ENCODE measurements around the gene CCDC159. TPM values are rescaled to one million over a fixed set of nuclear protein-coding genes. Genes with fewer than 3 reads are reported as not detected.

CCDC159 gene
- total RNA-seq, 1 donor from 2014 or later = 21.6 TPM

DNA sequence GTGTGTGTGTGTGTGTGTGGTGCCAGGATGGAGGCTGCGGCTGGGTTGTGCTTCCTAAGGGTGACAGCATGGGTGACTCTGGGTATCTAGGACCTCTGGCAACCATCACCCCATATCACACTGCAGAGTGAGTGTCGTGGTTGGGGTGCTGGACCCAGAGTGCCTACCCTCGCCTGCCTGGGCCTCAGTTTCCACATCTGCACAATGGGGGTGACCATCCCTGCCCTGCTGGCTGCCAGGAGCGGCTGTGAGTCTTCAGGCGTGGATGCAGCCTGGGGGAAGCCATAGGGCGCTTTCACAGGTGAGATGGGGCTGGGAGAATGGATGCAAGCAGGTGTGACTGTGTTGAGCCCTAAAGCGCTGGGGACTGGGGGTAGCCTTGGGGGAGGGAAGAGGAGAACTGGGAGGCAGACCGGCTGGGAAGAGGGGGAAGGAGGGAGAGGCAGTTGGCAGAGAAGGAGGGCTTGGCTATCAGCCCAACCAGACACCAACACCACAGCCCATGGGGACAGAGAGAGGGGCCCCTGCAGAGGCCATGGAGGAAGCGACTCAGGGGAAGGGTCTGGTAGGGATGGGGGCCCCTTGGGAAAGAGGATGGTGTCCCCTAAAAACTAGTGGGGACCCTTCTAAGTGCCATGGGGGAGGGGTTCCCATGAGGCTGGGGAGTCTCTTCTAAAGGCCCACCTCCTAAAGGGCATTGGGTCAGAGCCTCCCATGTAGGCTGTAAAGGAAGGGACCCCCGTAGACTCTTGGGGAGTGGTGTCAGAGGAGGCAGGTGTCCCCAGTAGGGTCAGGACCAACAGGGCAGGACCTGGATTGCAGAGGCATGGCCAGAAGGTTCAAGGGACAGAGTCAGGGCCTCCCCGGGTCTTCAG lies 10.6 kb downstream of the CCDC159 start:
- H3K4me3 ChIP-seq (ENCODE audit: low read depth, low read length) = no peak overlapping the region
- no peaks in the 10 kb centered on the region for H3K36me3 ChIP-seq (ENCODE audit: control insufficient read depth, insufficient read depth, low read length)
- H3K27me3 ChIP-seq (ENCODE audit: control insufficient read depth, insufficient read depth, low read length) = peaks cover 2% of the 10 kb centered on the region
- TF ChIP-seq, protein P1, sequence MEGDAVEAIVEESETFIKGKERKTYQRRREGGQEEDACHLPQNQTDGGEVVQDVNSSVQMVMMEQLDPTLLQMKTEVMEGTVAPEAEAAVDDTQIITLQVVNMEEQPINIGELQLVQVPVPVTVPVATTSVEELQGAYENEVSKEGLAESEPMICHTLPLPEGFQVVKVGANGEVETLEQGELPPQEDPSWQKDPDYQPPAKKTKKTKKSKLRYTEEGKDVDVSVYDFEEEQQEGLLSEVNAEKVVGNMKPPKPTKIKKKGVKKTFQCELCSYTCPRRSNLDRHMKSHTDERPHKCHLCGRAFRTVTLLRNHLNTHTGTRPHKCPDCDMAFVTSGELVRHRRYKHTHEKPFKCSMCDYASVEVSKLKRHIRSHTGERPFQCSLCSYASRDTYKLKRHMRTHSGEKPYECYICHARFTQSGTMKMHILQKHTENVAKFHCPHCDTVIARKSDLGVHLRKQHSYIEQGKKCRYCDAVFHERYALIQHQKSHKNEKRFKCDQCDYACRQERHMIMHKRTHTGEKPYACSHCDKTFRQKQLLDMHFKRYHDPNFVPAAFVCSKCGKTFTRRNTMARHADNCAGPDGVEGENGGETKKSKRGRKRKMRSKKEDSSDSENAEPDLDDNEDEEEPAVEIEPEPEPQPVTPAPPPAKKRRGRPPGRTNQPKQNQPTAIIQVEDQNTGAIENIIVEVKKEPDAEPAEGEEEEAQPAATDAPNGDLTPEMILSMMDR (IDR thresholded peaks at IDR 0.05; ENCODE audit: insufficient read depth, low read length, poor library complexity, severe bottlenecking) = no peak
- DNase-seq (ENCODE audit: low read depth) = no peak

DNA sequence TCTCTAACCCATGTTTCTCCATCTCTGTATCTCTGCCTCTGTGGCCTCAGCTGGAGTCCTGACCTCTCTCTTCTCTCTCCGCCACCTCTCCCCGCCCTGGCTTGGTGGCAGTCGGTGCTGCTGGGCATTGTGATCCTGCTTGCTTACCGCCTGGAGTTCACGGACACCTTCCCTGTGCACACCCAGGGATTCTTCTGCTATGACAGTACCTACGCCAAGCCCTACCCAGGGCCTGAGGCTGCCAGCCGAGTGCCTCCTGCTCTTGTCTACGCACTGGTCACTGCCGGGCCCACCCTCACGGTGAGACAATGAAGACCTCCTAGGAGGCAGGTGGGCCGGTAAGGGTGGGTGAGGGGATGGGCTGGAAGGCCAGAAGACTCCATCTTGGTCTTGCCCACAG lies 13.1 kb downstream of the CCDC159 start:
- DNase-seq (ENCODE audit: low read depth) = no peak
- Histone ChIP-seq H3K4me3 (ENCODE audit: low read depth, low read length) (no peak overlapping the region), H3K36me3 (ENCODE audit: control insufficient read depth, insufficient read depth, low read length) (no peaks in the 10 kb centered on the region), H3K27me3 (ENCODE audit: control insufficient read depth, insufficient read depth, low read length) (peaks cover 2% of the 10 kb centered on the region)
- TF ChIP-seq, protein P1 (IDR thresholded peaks at IDR 0.05; ENCODE audit: insufficient read depth, low read length, poor library complexity, severe bottlenecking) = no peak

DNA sequence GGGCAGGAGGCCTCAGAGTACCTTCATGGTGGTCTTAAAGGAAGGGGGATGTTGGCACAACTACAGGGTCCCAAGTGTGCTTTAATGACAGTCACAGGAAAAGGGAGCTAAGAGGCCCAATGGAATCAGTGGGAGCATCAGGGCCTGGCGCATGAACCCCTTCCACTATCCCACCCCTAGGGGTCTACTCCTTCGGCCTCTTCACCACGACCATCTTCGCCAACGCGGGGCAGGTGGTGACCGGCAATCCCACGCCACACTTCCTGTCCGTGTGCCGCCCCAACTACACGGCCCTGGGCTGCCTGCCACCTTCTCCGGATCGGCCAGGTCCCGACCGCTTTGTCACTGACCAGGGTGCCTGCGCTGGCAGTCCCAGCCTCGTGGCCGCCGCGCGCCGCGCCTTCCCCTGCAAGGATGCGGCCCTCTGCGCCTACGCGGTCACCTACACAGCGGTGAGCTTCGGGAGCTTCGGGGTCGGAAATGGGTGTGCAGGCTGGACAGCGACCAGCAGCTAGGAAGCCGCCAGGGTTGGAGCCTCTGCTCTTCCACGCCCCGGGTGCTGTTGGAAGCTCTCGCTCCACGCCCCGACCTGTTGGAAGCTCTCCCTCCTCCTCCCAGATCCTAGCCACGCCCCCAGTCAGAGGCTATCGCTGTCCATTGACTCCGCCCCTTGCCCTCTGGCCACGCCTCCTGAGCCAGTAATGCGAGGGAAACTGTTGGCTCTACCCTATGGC lies 14.9 kb downstream of the CCDC159 start:
- H3K27me3 ChIP-seq (ENCODE audit: control insufficient read depth, insufficient read depth, low read length) = peaks cover 2% of the 10 kb centered on the region
- H3K36me3 ChIP-seq (ENCODE audit: control insufficient read depth, insufficient read depth, low read length) = no peaks in the 10 kb centered on the region
- H3K4me3 ChIP-seq (ENCODE audit: low read depth, low read length) = no peak overlapping the region
- TF ChIP-seq, protein P1 (IDR thresholded peaks at IDR 0.05; ENCODE audit: insufficient read depth, low read length, poor library complexity, severe bottlenecking) = no peak
- no peak for DNase-seq (ENCODE audit: low read depth)

DNA sequence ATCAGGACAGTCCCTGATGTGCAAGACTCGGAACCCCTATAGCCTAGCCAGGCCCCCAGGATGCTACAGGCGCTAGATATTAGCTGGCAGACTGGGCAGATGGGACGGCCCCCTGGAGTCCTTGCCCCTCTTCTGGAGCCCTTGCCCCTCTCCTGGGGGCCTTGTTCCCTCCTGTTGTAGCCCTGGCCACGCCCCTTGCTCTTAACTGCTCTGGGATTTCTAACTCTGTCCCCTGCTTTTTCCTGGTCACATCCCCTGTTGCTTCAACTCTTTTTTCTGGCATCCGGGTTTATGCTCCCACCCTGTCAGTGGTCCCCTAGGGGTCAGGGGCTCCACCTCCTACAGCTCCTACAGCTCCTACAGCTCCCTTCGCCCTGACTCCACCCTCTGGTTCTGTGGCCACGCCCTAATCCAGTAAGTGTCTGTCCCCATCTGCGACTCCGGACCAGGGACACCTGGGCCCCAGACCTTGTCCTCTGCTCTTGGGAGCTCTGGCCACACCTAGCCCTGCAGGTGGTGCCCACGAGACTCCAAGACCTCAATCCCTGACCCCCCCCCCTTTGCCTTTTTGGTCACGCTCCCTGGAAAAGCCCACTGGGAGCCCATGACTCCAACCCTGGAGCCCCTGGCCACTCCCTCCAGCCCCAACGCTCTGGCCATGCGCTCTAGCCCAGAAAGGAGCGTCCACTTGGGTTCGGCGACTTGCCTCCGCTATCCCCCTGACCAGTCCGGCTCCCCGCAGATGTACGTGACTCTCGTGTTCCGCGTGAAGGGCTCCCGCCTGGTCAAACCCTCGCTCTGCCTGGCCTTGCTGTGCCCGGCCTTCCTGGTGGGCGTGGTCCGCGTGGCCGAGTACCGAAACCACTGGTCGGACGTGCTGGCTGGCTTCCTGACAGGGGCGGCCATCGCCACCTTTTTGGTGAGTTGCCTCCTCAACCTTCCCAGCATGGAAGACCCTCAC lies 15.7 kb downstream of the CCDC159 start:
- Histone ChIP-seq H3K4me3 (ENCODE audit: low read depth, low read length) (no peak overlapping the region), H3K27me3 (ENCODE audit: control insufficient read depth, insufficient read depth, low read length) (no peaks in the 10 kb centered on the region), H3K36me3 (ENCODE audit: control insufficient read depth, insufficient read depth, low read length) (no peaks in the 10 kb centered on the region)
- no peak for DNase-seq (ENCODE audit: low read depth)
- TF ChIP-seq, protein P1 (IDR thresholded peaks at IDR 0.05; ENCODE audit: insufficient read depth, low read length, poor library complexity, severe bottlenecking) = no peak

DNA sequence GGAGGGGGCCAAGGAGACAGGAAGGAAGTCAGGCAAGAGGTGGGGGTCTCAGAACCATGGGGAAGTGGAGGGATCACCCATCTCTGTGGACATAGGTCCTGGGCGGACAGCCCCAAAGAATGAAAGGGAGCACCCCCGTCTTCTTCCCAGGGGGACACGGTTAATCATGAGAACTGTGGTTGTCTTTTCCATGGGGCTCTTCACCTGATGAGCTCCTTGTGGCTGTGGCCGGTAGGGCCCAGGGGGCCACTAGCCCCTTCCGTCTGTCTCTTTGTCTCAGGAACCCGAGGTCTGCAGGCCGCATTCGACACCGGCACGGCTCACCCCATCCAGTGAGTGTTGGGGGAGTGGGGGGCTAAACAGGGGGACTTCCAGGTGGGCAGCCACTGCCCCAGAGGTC lies 17.6 kb downstream of the CCDC159 start:
- Histone ChIP-seq H3K27me3 (ENCODE audit: control insufficient read depth, insufficient read depth, low read length) (no peaks in the 10 kb centered on the region), H3K4me3 (ENCODE audit: low read depth, low read length) (no peak overlapping the region), H3K36me3 (ENCODE audit: control insufficient read depth, insufficient read depth, low read length) (no peaks in the 10 kb centered on the region)
- no peak for DNase-seq (ENCODE audit: low read depth)
- TF ChIP-seq, protein P1 (IDR thresholded peaks at IDR 0.05; ENCODE audit: insufficient read depth, low read length, poor library complexity, severe bottlenecking) = no peak
